ENCODE results near the gene ASTL.

ASTL gene

DNA sequence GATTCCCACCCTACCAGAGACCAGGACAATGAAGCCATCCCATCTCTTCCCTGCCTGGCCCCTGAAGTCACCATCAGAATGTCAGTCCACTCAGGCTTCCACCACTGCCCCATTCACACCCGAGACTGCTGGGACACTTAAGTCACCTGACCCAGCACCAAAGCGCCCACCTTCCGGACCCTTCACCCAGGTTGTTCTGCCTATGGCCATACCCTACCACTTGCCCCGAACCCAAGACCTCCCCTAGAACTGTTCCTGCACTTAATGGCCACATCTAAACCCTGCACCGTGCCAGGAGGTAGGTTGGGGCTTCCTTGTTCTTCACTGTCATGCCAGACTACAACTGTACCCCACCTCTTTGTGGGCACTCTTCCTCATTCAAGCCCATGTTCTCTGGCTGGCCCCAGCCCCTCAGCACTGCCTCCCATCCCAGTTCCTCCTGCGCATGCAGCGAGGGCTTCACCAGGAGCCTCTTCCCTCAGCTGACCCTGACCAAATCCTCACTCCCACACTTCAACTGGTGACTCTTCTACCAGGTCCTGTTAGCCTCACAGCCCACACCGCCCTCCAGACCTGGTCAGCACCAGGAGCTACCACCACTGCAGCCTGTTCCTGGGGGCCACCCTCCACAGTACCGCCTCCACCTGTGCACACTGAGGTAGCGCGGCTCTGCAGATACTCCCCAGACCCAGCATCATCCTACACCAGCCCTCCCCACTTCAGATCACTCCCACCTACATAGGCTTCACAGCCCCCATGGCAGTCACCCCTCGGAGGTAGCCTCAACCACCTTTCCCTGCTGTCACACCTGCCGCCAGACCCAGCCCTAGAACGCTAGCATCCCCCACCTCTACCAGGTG is 13.7 kb downstream of the ASTL start:
- no peak for DNase-seq (ENCODE audit: low read depth)
- H3K4me3 ChIP-seq (ENCODE audit: low read length): no peak overlapping the region
- no peak for TF ChIP-seq CTCF (IDR thresholded peaks at IDR 0.05; ENCODE audit: insufficient read depth, low read depth, low read length, missing control alignments)

- DNase-seq (ENCODE audit: low read depth): no peak
- no peak for TF ChIP-seq CTCF (IDR thresholded peaks at IDR 0.05; ENCODE audit: insufficient read depth, low read depth, low read length, missing control alignments)
- H3K4me3 ChIP-seq (ENCODE audit: low read length): no peak overlapping the region
Measured at GRCh38 chr2:96123936-96124335, 14.4 kb downstream of the ASTL start.

DNA sequence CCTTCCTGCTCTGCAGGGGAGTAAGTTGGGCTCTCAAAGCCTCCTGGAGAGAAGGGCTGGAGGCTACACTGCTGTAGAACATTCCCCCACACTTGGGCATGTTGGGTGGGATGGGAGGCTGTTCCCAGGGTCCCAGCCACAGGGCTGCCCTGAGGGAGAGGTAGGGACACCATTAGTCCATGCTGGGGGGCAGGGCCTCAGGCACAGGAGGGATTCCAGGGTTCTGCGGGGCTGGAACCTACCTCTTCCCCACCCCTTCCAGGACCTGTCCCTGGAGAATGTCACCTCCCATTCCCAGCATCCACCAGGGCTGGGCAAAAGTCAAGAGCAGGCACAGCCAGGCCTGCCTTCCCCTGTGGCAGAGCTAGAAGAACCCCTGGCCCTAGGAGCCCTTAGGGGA is 15.0 kb downstream of the ASTL start:
- DNase-seq (ENCODE audit: low read depth): no peak
- no peak for TF ChIP-seq CTCF (IDR thresholded peaks at IDR 0.05; ENCODE audit: insufficient read depth, low read depth, low read length, missing control alignments)

GRCh38 chr2:96122391-96122790 is 15.9 kb downstream of the ASTL start:
- DNase-seq (ENCODE audit: low read depth): no peak
- TF ChIP-seq CTCF (IDR thresholded peaks at IDR 0.05; ENCODE audit: insufficient read depth, low read depth, low read length, missing control alignments): no peak
- no peak overlapping the region for H3K4me3 ChIP-seq (ENCODE audit: low read length)

More for the DNA sequence above, 15.0 kb downstream of the ASTL start:
- H3K4me3 ChIP-seq (ENCODE audit: low read length): no peak overlapping the region

- DNase-seq (ENCODE audit: low read depth): no peak
- no peak overlapping the region for H3K4me3 ChIP-seq (ENCODE audit: low read length)
- no peak for TF ChIP-seq CTCF (IDR thresholded peaks at IDR 0.05; ENCODE audit: insufficient read depth, low read depth, low read length, missing control alignments)
Measured at GRCh38 chr2:96121414-96121813, 16.9 kb downstream of the ASTL start.

DNA sequence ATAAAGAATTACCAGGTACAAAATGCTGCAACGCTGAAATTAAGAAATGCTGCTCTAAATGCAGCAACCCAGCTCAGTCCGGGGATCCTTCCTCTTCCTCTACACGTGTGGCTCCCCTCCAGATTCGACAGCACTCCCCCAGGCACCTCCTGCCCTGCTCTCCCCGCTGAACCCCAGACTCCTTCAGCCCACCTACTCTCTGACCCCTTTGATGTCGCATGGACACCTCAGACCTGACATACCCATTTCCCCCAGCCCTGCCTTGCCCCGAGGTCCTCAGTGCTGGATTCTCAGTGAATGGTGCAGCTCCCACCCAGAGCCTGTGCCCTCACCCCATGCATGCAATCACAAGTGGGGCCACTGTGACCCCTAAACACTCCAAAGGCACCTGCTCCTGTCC is 17.3 kb downstream of the ASTL start:
- no peak for DNase-seq (ENCODE audit: low read depth)
- no peak overlapping the region for H3K4me3 ChIP-seq (ENCODE audit: low read length)
- no peak for TF ChIP-seq CTCF (IDR thresholded peaks at IDR 0.05; ENCODE audit: insufficient read depth, low read depth, low read length, missing control alignments)
